ENCODE results near the gene TLCD3B. TPM values are rescaled to one million over a fixed set of nuclear protein-coding genes. Genes with fewer than 3 reads are reported as not detected.

TLCD3B gene
- total and polyA plus RNA-seq, 9 of the 15 experiments (the other 6 are each of a cell fraction or from before 2014, with no cell fraction given), result 0.10 to 0.52 (median 0.23) TPM; not detected in 4

GRCh38 chr16:30065102-30065942 is 34.3 kb upstream of the TLCD3B start, which contains the start of gene ALDOA (continued):
- no peak for TF ChIP-seq TFE3 (CRISPR knock-in tag; IDR thresholded peaks at IDR 0.05)
- TF ChIP-seq SREBF1 (IDR thresholded peaks at IDR 0.05; ENCODE audit: borderline replicate concordance, low read depth, low read length), result no peak
- TF ChIP-seq FOSL1 (tag; conservative IDR thresholded peaks at IDR 0.05), result peak; percentile 91
- no peak for TF ChIP-seq ZNF436 (CRISPR knock-in tag; IDR thresholded peaks at IDR 0.05)
- peak; percentile 99 for TF ChIP-seq BACH1 (tag; IDR thresholded peaks at IDR 0.05)
- no peak for TF ChIP-seq EHMT2 (IDR thresholded peaks at IDR 0.05)
- peak; percentile 46 for TF ChIP-seq NCOR1 (IDR thresholded peaks at IDR 0.05)
- TF ChIP-seq STAT5A (IDR thresholded peaks at IDR 0.05; ENCODE audit: borderline replicate concordance, low read length), result no peak
- TF ChIP-seq MBD1 (CRISPR knock-in tag; IDR thresholded peaks at IDR 0.05), result no peak
- TF ChIP-seq ARID1B (IDR thresholded peaks at IDR 0.05), result peak; percentile 65
- TF ChIP-seq NONO (IDR thresholded peaks at IDR 0.05; ENCODE audit: low read depth in 2 of 2, low read length in 1 of 2), result peak; percentile 58 to 92; a peak in 3 of 4 replicates
- TF ChIP-seq RB1 (IDR thresholded peaks at IDR 0.05; ENCODE audit: low read depth), result peak; percentile 36; the same call in 1 of the 2 replicates
- peak; percentile 81 for TF ChIP-seq NEUROD1 (IDR thresholded peaks at IDR 0.05; ENCODE audit: borderline replicate concordance, low read depth, low read length, partially characterized antibody)
- TF ChIP-seq HDAC1 (IDR thresholded peaks at IDR 0.05), result peak in 1 of 2 experiments; percentile 80; a peak in 3 of 4 replicates
- TF ChIP-seq ELF1 (tag; IDR thresholded peaks at IDR 0.05), result peak; percentile 91
- TF ChIP-seq GATAD2A (IDR thresholded peaks at IDR 0.05), result peak; percentile 75
- TF ChIP-seq MXD1 (CRISPR knock-in tag; IDR thresholded peaks at IDR 0.05; ENCODE audit: borderline replicate concordance, poor library complexity, severe bottlenecking), result peak; percentile 4
- no peak for TF ChIP-seq RERE (CRISPR knock-in tag; IDR thresholded peaks at IDR 0.05; ENCODE audit: borderline replicate concordance)
- TF ChIP-seq SOX6 (IDR thresholded peaks at IDR 0.05), result peak; percentile 71

All from K562 (cell line).